Lung (tissue), 12 donors: ENCODE results near the gene ZC3HAV1L. TPM values are rescaled to one million over a fixed set of nuclear protein-coding genes. Genes with fewer than 3 reads are reported as not detected.

Source experiments
- ATAC-seq: fragments of 200-7000 bp; cut with Tn5 transposase; one replicate; pipeline ENCODE4 v1.9.1; 2020; ENCODE audit warnings: moderate number of reproducible peaks; ENCODE audit not compliant: insufficient read depth, low FRiP score
- DNase-seq, 3 donors: peaks; one replicate each; pipeline ENCODE4 v3.0.0-alpha.2; 2013 to 2017
- H3K27ac ChIP-seq, 2 donors: one replicate each; pipeline ENCODE4 v1.5.1; 2013; ENCODE audit warnings: mild to moderate bottlenecking in 2 of 2, moderate library complexity in 2 of 2, control low read depth in 1 of 2, inconsistent platforms in 1 of 2, low read depth in 1 of 2, low read length in 1 of 2
- H3K27me3 ChIP-seq, 3 donors: one replicate each; pipeline ENCODE4 v1.5.1; 2013; ENCODE audit warnings: low read length in 2 of 3; ENCODE audit not compliant: control insufficient read depth in 3 of 3, insufficient read depth in 3 of 3
- H3K36me3 ChIP-seq, 4 donors: one replicate each; pipeline ENCODE4 v1.5.1; 2013; ENCODE audit warnings: low read length in 4 of 4, mild to moderate bottlenecking in 1 of 4, moderate library complexity in 1 of 4; ENCODE audit not compliant: control insufficient read depth in 4 of 4, insufficient read depth in 4 of 4
- H3K4me1 ChIP-seq, 5 donors: one replicate each; pipeline ENCODE4 v1.5.1; 2013; ENCODE audit warnings: low read length in 5 of 5, mild to moderate bottlenecking in 2 of 5, moderate library complexity in 1 of 5; ENCODE audit not compliant: control insufficient read depth in 5 of 5, insufficient read depth in 5 of 5
- H3K4me3 ChIP-seq: one replicate; pipeline ENCODE4 v1.5.1; 2013; ENCODE audit warnings: mild to moderate bottlenecking, control low read depth, moderate library complexity
- H3K9ac ChIP-seq, 2 donors: one replicate each; pipeline ENCODE4 v1.5.1; 2013; ENCODE audit warnings: low read length in 2 of 2, control low read depth in 1 of 2; ENCODE audit not compliant: insufficient read depth in 1 of 2
- H3K9me3 ChIP-seq, 4 donors: one replicate each; pipeline ENCODE4 v1.5.1; 2013; ENCODE audit warnings: low read length in 3 of 4, mild to moderate bottlenecking in 1 of 4, moderate library complexity in 1 of 4; ENCODE audit not compliant: control insufficient read depth in 4 of 4, insufficient read depth in 3 of 4
- CTCF ChIP-seq: IDR thresholded peaks from 2 replicates; pipeline ENCODE4 v1.5.1; 2012; ENCODE audit warnings: mild to moderate bottlenecking; ENCODE audit errors: control extremely low read depth, extremely low read depth
- WGBS, 2 donors: extraction: QIAGEN DNeasy Blood & Tissue Kit; methylation state at CpG; one replicate each; pipeline ENCODE4 v1.1.7; 2013; 5-methylcytosine and 5-hydroxymethylcytosine counted together
- polyA plus RNA-seq, 2 donors: library from polyadenylated mRNA; stranded (reverse); fragments of 200-250 nt; gene quantifications; one replicate each; pipeline ENCODE4 v1.2.1, GENCODE V29; 2013
- total RNA-seq, 2 donors: library from RNA; depleted of rRNA in 1 of 2; stranded (reverse); fragments of >200 nt in 1 of 2; gene quantifications; one replicate each; pipeline ENCODE4 v1.2.1, GENCODE V29; 2014 to 2021
- donor health status: control.
- donor health status: control.
- donor health status: Bipolar disorder and iron deficiency.
- donor health status: healthy.
- donor health status: DM: yes; HTN: yes; CAD: no.

Gene ZC3HAV1L
- total and polyA plus RNA-seq, 4 donors: 0.57 to 30.7 (median 4.6) TPM

DNA sequence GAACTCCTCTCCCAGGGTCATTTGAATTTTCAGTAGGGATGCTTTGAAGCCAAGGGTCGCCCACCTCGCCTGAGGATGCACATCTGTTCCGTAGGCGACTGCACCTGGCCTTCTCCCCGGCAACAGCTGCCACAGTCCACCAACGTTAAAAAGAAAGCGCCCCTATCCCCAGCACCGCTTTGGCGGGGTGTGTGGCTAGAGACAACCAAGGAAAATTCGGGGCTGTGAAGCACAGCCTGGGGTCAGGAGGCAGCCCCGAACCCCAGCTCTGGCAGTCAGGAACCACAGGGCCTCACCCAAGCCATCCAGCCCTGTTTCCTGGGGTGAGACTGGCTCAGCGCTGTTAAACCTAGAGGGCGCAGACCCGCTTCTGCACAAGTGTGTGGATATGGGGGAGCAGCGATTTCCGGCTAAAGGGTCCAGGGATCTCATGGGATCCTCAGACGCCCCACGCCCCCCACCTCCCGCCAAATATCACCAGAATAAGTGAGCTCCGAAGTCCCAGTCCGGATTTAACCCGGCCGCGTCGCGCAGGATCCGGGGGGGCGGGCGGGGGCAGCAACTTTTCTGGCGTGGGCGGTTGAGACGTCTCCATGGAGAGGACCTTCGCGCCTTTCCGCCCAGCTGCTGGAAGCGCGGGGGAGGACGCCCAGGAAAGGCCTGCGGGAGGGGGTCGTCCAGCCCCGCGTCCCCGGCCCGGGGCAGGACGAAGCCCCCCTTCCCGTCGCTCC lies 822 bp downstream of the ZC3HAV1L start:
- H3K27ac ChIP-seq: peak overlapping the region; percentile 24 to 73
- H3K9ac ChIP-seq: peak overlapping the region in 1 of 2 donors; percentile 4
- H3K27me3 ChIP-seq: no peaks in the 10 kb centered on the region
- TF ChIP-seq CTCF: no peak
- DNase-seq (peak; percentile 57 to 66 (median 59)), ATAC-seq (peak; percentile 43)
- peak overlapping the region; percentile 79 for H3K4me3 ChIP-seq
- WGBS, 2 donors: 12 to 13% methylated on average over 37 to 47 of the region's 47 CpGs
- H3K9me3 ChIP-seq: peaks cover 0 to 2% (median 0%) of the 10 kb centered on the region in 4 donors
- peaks cover 0 to 13% (median 2%) of the 10 kb centered on the region in 4 donors for H3K36me3 ChIP-seq
- peaks cover 0 to 16% (median 0%) of the 10 kb centered on the region in 5 donors for H3K4me1 ChIP-seq

- TF ChIP-seq CTCF: no peak
- ATAC-seq: no peak
- no peak for DNase-seq
- peaks cover 0 to 16% (median 0%) of the 10 kb centered on the region in 5 donors for H3K4me1 ChIP-seq
- peaks cover 0 to 2% (median 0%) of the 10 kb centered on the region in 4 donors for H3K9me3 ChIP-seq
- peaks cover 0 to 19% (median 7%) of the 10 kb centered on the region in 4 donors for H3K36me3 ChIP-seq
- H3K27ac ChIP-seq: no peak overlapping the region
- no peak overlapping the region for H3K9ac ChIP-seq
- H3K4me3 ChIP-seq: no peak overlapping the region
- H3K27me3 ChIP-seq: no peaks in the 10 kb centered on the region
- WGBS, 2 donors: 94 to 96% methylated on average over 5 of the region's 5 CpGs
Measured at GRCh38 chr7:139034336-139034735, 1.5 kb downstream of the ZC3HAV1L start.

DNA sequence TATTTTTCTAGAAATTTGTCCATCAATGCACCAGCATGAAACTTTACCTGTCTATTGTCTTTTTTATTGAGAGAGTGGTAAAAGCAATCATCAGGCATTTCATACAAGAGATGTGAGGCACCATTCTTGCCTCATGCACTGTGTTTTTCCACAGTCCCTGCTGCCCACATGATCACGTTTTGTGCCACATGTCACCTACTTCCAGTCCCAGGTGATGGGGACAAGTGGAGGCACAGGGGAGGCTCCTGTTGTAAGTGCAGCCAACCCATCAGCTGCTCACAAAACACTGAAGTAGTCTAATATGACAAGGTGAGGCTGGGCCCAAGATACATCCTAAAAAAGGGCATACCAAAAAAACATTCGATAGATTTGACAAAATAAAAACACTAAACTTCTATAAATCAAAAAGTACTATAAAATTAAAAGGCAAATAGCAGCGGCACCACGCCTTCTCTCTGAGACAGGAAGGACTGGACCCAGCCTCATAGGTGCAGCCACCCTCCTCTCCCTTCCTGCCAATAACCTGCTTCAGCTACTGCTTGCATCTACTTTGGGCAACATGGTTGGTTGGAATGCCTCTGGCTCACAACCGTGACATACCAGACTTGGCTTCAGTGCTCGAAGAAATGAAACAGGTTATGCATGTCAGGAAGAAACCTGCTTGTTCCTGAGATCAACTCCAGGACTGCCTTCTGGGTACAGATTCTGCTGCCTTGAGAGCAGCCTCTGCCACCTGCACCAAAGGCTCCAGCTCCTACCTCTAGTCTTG lies 2.3 kb downstream of the ZC3HAV1L start:
- no peak for TF ChIP-seq CTCF
- WGBS, 2 donors: 88 to 93% methylated on average over 6 of the region's 6 CpGs
- no peak for DNase-seq
- H3K4me1 ChIP-seq: peaks cover 0 to 16% (median 0%) of the 10 kb centered on the region in 5 donors
- ATAC-seq: no peak
- H3K9me3 ChIP-seq: peaks cover 0 to 2% (median 0%) of the 10 kb centered on the region in 4 donors
- no peak overlapping the region for H3K27ac ChIP-seq
- H3K9ac ChIP-seq: no peak overlapping the region
- no peaks in the 10 kb centered on the region for H3K27me3 ChIP-seq
- H3K4me3 ChIP-seq: no peak overlapping the region
- peaks cover 1 to 24% (median 9%) of the 10 kb centered on the region in 4 donors for H3K36me3 ChIP-seq
